Fibroblast of the aortic adventitia (primary cell): ENCODE measurements around the gene NUFIP1. TPM values are rescaled to one million over a fixed set of nuclear protein-coding genes. Genes with fewer than 3 reads are reported as not detected.

ENCODE experiments used
- DNase-seq: peaks from one replicate; pipeline ENCODE4 v3.0.0-alpha.2; 2010; ENCODE audit warnings: low read depth
- H3K4me3 ChIP-seq: 2 replicates; pipeline ENCODE4 v1.5.1; 2011; ENCODE audit warnings: low read depth, mild to moderate bottlenecking, control low read depth, low read length, moderate library complexity
- total RNA-seq: library from RNA; depleted of rRNA; stranded (reverse); fragments of >200 nt; gene quantifications from 2 replicates; pipeline ENCODE4 v1.2.3, GENCODE V29; 2012; ENCODE audit warnings: low replicate concordance
- TF ChIP-seq, protein P1 (sequence below): IDR thresholded peaks from 2 replicates; pipeline ENCODE4 v1.5.1; 2011; ENCODE audit warnings: mild to moderate bottlenecking, low read length, control low read depth, inconsistent platforms; ENCODE audit not compliant: insufficient read depth

NUFIP1 gene
- total RNA-seq, 1 donor = 4.5 TPM

DNA sequence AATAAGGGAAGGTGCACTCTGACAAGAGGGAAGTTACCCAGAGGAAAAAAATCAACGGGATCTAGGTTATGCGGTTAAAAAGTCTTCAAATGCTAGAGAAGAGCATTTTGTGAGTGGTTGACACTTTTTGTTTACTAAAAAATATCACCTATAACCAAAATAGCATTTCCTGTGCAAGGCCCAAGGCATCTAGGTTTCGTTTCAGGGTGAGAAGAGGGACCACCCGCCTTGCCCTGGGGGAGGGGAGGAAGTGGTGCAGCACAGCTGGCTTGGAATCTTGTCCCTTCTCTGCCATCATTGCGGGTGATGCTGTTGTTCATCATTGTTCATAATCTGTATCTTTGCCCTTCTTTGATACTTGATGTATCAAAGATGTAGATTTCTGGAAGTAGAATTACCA, 80.6 kb downstream of the NUFIP1 start:
- TF ChIP-seq, protein P1, sequence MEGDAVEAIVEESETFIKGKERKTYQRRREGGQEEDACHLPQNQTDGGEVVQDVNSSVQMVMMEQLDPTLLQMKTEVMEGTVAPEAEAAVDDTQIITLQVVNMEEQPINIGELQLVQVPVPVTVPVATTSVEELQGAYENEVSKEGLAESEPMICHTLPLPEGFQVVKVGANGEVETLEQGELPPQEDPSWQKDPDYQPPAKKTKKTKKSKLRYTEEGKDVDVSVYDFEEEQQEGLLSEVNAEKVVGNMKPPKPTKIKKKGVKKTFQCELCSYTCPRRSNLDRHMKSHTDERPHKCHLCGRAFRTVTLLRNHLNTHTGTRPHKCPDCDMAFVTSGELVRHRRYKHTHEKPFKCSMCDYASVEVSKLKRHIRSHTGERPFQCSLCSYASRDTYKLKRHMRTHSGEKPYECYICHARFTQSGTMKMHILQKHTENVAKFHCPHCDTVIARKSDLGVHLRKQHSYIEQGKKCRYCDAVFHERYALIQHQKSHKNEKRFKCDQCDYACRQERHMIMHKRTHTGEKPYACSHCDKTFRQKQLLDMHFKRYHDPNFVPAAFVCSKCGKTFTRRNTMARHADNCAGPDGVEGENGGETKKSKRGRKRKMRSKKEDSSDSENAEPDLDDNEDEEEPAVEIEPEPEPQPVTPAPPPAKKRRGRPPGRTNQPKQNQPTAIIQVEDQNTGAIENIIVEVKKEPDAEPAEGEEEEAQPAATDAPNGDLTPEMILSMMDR = no peak
- no peak for DNase-seq
- no peak overlapping the region for H3K4me3 ChIP-seq

DNA sequence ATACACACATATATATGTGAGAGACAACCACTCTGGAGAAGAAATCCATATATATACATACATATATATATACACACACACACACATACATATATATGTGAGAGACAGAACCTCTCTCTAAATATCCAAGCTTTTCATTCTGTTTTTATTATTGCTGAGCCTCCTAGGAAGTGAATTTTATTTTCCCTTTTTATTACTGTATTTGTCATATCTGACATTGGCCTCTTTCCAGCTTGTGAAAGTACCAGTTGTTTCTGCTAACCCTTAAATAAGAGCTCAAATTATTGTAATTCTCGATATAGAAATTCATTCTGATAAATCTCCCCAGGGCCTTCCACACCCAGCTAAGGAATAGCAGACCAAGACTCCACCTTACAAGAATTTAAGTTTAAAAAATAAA, 81.0 kb downstream of the NUFIP1 start:
- DNase-seq = no peak
- TF ChIP-seq, protein P1 = no peak
- no peak overlapping the region for H3K4me3 ChIP-seq

DNA sequence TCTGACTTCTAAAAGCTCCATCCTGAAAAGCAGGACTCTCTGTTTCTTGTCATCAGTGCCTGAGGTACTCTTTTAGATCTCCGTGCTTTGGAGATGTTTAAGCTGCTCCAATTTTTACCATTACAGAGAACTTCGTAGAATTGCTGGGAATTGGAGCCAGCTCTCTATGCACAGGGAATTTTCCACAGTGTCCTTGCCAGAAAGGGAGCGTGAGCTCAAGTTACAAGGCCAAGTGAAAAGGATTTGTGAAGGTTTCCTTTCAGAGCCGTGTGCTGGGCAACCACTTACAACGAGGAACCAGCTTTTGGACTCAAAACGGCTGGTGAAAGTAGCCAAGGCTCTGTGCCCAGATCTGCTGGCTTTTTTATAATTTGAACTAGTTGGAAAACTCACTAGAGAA, 82.6 kb downstream of the NUFIP1 start:
- DNase-seq = peak; percentile 91
- TF ChIP-seq, protein P1 = no peak
- H3K4me3 ChIP-seq = no peak overlapping the region

DNA sequence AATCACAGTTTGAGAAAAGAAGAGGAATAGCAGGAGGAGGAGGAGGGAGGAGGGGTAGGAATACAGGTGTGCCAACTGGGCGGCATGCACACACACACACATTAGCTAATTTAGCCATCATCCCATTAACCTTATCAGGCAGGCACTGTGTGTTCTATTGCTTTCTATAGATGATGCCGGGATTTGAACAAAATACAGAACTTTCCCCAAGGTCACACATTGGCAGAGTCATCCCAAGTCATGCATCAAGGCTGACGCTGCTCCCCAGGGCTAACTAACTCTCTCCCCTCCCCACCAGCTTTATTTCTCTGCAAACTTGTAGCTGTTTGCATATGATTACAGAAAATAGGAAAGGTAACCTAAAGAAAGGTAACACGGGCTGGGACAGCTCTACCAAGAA, 83.0 kb downstream of the NUFIP1 start:
- H3K4me3 ChIP-seq = no peak overlapping the region
- TF ChIP-seq, protein P1 = no peak
- DNase-seq = no peak

DNA sequence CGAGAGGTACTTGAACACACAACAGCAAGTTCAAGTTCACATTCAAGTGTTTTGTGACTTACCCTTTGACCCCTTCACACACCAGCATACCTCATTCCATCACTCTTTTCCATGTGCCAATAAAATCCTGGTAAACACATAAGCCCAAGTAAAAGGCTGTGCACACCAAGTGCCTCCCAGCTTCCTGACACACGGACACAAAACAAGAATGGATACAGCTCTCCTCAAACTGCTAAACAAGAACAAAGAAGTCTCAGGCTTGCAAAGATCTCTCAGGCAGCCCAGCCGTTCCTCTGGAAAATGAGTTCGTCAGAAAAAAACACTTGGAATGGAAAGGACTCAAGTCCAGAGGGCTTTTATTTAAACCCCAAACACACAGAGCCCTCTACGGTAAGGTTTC, 83.7 kb downstream of the NUFIP1 start:
- no peak overlapping the region for H3K4me3 ChIP-seq
- DNase-seq = no peak
- TF ChIP-seq, protein P1 = no peak

DNA sequence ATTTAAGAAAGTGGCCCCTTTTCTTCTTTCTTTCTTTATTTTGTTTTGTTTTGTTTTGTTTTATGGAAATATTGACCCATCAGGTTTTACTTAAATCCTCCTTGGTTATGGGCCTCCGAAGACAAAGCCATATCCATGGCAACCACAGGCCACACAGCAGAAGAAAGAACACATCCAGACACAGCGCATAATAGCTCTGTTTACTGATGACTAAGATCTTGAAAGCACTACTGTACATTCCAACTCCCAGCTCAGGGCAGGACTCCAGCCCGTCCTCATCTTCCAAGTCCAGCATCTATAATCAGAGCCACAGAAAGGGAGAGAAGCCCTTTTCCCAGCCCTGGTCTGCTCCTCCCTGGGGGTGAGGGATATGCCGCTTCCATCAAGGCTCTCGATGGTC, 84.3 kb downstream of the NUFIP1 start:
- no peak overlapping the region for H3K4me3 ChIP-seq
- TF ChIP-seq, protein P1 = no peak
- DNase-seq = peak; percentile 96

DNA sequence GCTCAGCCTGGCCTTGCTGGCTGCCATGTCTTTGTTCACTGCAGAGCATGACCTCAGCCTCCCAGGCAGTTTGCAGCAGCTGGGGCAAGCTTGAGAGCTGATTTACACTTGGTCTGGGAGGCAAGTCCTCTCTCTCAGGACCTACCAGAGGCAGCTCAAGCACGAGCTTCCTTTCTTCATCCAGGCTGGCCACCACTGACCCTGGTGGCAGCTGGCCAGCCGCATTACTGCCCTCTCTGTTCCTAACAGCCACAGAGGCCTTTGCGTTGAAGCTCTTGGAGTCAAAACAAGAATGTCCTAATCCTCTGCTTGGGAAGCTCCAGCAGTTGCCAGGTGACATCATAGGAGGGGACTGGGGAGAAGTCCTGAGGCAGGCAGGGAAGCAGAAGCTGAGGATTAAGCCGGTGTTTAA, 85.7 kb downstream of the NUFIP1 start:
- TF ChIP-seq, protein P1 = no peak
- H3K4me3 ChIP-seq = no peak overlapping the region
- peak; percentile 95 for DNase-seq
